ENCODE measurements around the gene SEC14L2.
"Not testable (repeated sequence)": the region's sequence is repeated elsewhere in the genome, so short reads cannot be mapped to it uniquely, and the experiment has no call there.

SEC14L2 gene

GRCh38 chr22:30430933-30431332 lies 34.1 kb downstream of the SEC14L2 start:
- DNase-seq: no peak

- no peak for DNase-seq
Observed at GRCh38 chr22:30432096-30432495, 35.3 kb downstream of the SEC14L2 start.

DNA sequence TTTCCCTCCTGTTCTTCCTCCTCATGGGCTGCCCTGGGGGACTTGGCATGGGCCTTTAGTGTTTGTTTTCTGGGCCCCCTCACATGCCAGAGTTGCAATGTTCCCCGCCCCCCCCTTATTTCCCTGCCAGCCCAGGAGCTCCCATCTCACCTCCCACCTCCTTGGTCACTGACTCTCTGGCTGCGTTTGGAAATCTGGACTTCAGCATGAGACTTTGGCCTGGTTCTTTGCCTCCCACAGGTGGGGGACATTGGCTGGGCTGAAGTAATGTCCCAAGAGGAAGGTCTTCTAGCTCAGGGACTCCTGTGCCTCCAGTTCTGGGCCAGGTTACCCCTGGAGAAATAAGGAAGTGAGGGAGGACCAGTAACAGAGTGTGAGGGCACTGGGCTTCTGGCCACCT lies 35.7 kb downstream of the SEC14L2 start:
- DNase-seq: no peak

GRCh38 chr22:30433227-30433626 lies 36.4 kb downstream of the SEC14L2 start:
- no peak for DNase-seq

DNA sequence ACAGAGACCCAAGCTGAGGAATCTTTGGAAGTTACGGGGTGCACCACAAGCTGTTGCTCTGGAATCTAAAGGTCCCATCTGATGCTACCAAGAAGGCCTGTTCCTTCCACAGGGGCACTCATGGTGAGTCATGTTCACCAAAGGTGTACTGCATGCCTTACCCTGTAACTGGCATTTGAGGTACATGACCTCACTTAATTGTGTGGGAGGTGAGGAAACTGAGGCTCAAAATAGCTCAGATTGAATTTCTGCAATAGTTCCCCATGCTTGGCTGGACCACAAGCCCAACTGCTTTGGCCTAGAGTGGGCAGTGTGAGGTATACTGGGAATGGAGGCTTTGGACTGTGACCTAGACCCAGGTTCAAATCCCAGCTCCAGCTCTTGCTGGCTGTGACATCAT lies 37.0 kb downstream of the SEC14L2 start:
- DNase-seq: no peak

GRCh38 chr22:30434843-30435242 lies 38.0 kb downstream of the SEC14L2 start:
- no peak for DNase-seq

DNA sequence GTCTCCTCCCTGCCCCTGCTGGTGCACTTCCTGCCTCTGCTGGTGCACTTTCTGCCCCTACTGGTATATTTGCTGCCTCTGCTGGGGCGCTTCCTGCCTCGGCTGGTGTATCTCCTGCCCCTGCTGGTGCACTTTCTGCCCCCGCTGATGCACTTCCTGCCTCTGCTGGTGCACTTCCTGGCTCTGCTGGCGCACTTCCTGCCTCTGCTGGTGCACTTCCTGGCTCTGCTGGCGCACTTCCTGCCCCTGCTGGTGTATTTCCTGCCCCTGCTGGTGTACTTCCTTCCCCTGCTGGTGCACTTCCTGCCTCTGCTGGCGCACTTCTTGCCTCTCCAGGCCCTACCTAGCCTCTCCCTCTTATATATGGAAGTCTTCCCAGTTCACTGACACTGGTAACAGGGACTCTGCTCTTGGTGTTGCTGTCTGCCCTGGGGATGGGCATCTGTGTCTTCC lies 38.9 kb downstream of the SEC14L2 start:
- DNase-seq: no peak

DNA sequence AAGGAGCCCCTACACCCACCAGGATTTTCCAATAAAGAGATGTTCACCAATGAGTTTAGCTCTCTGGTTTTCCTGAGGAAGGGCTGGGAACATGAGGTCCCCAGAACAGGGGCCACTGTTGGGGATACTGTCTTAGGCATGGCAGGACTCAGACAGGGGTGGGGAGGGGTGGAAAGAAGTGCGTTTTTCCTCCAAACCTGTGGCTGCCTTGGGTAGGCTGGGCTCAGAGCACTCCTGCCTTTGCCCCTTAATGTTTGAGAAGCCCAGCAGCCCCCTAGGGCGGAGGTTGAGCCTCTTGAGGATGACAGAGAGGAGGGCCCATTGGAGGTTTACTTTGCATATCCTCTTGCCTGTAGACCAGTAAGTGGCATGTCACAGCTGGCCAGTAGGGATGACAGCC lies 39.4 kb downstream of the SEC14L2 start:
- DNase-seq: no peak

DNA sequence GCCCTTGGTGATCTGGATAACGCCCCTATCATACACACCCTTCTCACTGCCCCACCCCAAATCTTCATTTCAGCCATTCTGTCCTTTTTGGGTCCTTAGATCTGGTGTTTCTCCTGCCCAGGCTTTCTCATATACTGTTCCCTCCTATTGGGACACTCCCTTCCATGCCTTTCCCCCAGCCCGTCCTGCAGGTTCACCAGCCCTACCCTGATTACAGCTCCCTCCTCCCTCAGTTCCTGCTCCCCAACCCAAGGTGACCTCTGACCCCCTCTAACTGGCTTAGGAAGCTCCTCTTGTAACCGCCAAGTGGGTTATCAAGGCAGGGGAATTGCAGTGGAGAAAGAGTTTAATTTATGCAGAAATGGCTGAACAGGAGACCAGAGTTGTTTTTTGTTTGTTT lies 41.7 kb downstream of the SEC14L2 start:
- DNase-seq: no peak

DNA sequence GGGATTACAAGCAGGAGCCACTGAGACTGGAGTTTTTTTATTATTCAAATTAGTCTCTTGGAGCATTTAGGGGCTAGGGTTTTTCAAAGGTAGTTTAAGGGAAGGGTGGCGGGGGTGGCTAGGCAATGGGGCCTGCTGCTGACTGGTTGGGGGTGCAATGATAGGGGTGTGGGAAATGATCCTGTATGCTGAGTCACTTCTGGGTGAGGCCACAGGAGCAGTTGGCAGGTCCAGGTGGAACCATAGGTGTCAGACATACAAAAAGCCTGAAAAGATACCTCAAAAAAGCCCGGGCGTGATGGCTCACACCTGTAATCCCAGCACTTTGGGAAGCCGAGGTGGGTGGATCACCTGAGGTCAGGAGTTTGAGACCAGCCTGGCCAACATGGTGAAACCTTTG lies 42.4 kb downstream of the SEC14L2 start:
- no peak for DNase-seq

DNA sequence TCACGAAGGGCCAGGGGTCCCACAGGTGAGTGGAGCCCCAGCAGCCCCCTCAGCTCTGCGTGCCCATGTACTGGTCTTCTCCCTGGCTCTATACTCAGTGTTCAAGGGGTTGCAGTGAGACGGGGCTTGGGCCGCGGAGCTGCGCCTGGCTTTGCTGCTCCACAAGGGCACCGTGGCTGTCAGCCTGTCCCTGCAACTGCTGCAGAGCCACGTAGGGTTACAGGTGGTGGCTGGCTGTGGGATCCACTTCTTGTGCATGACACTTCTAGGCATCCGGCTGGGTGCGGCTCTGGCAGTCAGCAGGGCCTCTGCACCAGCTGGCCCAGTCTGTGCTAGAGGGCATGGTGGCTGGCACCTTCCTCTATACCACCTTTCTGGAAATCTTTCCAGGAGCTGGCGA lies 43.0 kb downstream of the SEC14L2 start:
- no peak for DNase-seq

- DNase-seq: no peak
Observed at GRCh38 chr22:30441088-30441487, 44.3 kb downstream of the SEC14L2 start.

DNA sequence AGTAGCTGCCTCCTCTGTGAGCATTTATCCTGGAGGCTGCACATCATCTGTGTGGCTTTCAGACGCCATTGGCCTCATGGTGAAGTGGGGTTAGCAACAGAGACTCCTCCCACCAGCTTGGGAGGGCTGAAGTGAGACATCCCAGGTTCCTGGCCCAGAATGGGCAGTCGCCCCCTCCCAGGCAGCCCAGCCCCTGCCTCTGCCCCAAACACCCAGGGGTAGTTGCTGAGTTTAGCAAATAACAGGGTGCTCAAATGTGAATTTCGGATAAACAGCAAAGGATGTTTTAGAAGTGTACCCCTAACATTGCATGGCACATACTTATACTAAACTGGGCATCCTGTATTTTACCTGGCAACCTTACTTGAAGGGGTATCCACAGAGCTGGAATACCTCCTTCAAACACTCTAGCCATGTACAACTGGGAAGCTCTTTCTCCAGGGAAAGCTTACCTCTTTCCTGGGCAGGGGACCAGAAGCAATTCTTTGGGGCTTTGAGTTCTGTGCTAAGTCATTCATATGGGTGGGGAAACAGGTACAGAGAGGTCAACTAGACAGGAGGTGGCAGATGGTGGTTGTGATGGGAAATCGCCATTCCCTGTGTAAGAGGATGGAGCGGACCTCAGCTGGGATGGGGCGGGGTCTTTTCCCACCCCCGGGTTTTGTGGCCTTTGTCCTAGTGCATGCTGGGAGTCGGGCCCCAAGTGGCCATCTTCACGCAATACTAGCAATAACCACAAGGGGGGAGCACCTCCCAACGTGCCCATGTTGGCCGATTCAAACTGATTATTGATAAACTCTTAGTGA lies 48.0 kb downstream of the SEC14L2 start:
- peak; percentile 62 for DNase-seq

DNA sequence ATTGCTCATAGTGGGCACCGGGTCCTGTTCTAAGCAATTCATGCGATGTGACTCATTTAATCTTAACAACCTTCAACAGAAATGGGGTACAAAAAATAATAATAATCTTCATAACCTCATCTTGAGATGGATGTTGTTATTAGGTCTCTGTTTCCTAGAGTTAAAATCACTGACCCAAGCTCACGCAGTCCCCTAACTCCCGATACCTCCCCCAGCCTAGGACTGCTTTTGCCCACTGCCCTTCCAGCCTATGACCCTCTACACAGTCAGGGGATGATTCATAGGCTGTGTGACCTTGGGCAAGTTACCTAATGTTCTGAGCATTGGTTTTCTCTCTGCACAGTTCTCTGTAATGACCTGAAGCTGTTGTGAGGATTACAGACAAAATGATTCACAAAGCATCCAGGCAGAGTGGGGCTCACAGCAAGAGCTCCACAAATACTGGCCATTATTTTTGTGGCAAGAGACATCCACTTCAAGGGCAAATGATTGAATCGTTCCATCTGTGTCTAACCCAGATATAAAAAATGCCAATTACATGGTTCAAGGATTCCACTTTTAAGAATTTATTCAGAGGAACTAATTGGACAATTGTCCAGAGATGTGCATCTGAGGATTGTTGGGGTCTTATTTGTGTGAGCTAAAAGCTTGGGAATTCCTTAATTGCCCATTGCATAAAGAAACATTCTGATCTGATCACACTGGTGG lies 48.8 kb downstream of the SEC14L2 start:
- peak; percentile 14 for DNase-seq

GRCh38 chr22:30447656-30448055 lies 50.8 kb downstream of the SEC14L2 start:
- no peak for DNase-seq

DNA sequence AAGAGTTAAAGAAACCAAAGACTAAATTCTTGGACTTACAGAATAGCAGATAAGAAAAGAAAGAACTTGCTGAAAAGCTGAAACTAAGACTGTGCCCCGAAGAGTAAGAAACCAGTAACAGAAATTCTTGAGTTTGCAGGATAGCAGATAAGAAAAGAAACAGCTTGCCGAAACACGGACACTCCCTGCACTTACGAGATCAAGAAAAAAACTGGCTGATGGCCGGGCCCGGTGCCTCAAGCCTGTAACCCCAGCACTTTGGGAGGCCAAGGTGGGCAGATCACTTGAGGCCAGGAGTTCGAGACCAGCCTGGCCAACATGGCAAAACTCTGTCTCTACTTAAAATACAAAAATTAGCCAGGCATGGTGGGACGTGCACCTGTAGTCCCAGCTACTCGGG lies 54.7 kb downstream of the SEC14L2 start:
- not testable (repeated sequence) for DNase-seq

DNA sequence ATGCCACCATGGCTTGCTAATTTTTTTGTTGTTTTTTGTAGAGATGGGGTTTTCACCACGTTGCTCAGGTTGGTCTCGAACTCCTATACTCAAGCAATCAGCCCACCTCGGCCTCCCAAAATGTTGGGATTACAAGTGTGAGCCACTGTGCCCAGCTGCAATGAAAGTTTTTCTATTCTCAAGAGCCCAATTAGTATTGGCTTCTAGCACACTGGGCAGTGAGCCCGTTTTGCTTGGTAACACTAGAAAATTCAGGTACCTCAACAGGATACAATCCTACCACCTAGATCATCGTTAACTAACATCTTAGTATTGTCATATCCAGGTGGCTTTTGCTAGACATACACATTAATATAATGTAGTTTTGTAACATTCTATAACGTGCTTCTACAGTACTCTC lies 56.0 kb downstream of the SEC14L2 start:
- no peak for DNase-seq

DNA sequence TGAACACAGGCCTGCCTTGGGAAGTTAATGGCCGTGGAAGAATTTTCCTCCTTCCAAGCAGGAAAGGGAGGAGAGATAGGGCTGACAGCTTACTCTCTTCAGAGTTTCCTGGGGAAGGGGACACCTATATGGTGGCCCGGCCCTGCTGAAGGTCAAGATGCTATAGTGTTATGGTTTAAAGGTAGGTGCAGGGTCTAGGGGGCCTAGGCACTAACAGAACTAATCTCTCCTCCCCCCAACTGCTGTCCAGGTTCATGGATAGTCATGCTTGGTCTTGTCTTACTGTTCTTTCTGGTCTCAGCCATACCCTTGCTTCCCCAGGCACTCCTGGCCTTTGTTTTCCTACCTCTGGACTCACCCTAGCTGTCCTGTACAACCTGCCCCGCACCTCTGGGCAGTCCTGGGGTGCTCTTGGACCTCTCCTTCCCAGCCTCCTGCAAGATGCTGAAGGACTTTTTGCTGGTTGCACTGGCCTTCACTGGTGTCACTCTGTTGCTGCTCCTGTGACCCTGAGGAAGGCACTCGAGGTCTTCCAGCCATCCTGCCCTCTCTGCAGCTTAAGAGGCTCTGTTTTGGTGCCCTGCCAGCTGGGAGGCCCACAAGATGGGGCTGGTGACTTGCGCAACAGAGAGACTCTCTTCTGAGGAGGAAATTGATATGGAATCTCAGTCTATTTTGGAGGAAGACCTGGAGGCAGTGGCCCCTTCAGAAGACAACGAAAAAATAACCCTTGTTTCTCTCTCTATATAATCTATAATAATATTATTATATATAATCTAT lies 57.1 kb downstream of the SEC14L2 start:
- no peak for DNase-seq

DNA sequence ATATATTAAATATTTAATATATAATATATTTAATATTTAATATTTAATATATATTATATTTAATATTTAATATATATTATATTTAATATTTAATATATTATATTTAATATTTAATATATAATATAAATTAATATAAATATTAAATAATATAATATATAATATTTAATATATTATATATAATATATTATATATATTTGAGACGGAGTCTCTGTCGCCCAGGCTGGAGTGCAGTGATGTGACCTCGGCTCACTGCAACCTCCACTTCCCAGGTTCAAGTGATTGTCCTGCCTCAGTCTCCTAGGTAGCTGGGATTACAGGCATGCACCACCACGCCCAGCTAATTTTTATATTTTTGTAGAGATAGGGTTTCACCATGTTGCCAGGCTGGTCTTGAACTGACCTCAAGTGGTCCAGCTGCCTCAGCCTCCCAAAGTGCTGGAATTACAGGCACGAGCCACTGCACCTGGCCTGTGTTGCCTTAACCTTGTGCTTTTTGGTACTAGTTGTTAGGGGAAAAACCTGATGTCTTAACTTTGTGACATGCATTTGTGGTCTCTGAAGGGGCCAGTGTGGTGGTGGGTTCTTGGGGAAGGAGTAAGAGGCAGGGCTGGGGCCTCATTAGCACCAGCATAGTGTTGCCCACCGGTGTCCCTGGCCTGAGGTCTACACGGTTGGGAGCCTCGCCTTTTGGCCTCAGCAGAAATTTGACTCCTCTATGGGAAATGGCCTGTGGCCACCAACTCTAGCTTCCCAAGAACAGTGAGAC lies 58.4 kb downstream of the SEC14L2 start:
- DNase-seq: no peak

DNA sequence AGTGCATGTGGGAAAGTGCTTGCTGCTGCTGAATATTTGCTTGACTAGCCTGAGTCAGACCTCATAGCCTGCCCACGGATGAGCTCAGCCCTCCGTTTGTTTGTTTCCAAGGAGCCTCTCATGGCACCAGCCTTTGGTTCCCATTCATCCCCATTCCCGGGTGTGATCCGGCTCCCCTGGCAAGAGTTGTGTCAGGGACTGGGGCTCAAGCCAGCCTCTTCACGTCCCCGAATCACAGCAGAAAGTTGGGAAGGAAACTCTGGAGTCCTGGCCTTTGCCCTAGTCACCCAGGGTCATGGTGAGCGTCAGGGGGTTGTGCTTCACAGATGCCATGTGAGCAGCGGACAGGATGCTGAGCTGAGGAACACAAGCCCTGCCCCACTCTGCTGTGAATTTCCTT lies 61.2 kb downstream of the SEC14L2 start:
- DNase-seq: no peak

DNA sequence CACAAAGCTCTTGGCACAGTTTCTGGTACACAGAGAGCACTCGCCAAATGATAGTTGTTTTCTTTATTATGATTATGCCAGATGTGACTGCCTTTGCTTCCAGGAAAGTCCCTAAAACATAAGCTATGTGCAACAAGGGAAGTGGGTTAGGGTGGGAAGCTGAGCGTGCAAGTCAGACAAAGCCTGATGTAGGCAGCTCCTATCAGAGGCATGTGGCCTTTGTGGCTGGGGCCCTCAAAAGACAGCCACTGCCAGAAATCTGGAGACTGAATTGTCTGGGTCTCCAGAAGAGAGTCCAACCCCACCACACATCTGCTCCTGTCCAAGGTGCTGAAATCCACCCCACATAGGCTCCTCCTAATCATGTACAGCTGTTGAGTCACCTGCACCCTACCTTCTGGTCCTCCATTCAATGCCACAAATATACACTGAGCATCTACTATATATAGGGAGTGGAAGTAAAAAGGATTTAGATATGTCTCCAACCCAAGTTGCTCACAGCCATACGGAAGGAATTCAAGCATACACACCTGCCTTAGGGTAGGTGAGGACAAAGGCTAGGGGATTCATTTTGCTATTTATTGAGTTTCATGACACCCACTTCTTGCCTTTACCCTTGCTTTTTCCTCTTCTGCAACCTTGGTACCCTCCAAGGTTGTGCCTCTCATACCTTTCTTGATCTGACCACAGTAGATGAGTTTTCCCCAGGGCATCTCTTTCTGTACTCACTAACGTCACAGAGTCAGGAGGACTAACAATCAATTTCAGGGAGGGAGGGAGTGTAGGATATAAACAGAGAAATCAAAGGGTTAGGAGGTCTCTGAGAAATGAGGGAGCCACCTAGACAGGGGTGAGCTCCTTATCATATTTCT lies 62.6 kb downstream of the SEC14L2 start:
- no peak for DNase-seq

DNA sequence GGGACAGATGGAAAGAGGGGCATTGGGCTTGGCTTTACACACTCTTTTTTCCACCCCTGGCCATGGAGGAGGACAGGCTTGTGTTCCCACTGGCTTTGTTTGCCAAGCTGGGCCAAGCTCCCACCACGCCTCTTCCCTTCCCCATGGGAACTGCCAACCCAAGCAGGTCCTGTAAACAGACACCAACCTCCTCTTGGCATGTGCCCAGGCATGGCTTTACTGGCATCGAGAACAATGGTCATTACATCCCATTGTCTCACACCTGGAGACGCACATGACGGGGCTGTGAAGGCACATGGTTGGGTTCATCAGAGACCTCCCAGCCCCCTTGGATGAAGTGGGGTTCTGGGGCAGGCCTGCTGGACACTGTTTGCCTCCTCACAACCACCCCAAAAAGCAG lies 63.3 kb downstream of the SEC14L2 start:
- no peak for DNase-seq
